GM23248 (cell line): Measurements from ENCODE around the gene CCNH. TPM values are rescaled to one million over a fixed set of nuclear protein-coding genes. Genes with fewer than 3 reads are reported as not detected.

ENCODE experiments used
- DNase-seq: peaks from one replicate; pipeline ENCODE4 v3.0.0-alpha.2; 2015
- H2AFZ ChIP-seq: fragments of 200-600 bp; sonication (generic); 2 replicates; pipeline ENCODE4 v1.6.1; 2016; ENCODE audit warnings: antibody characterized with exemption
- H3F3A ChIP-seq: fragments of 200-600 bp; sonication (generic); 2 replicates; pipeline ENCODE4 v1.6.1; 2016; ENCODE audit warnings: mild to moderate bottlenecking, antibody characterized with exemption, mixed run types; ENCODE audit not compliant: insufficient read depth
- H3K27ac ChIP-seq: fragments of 200-600 bp; sonication (generic); 2 replicates; pipeline ENCODE4 v1.5.1; 2016; ENCODE audit warnings: mild to moderate bottlenecking
- H3K27me3 ChIP-seq: fragments of 200-600 bp; sonication (generic); replicated peaks from 2 replicates; pipeline ENCODE4 v1.6.1; 2016; ENCODE audit warnings: mild to moderate bottlenecking; ENCODE audit not compliant: insufficient read depth
- H3K36me3 ChIP-seq: fragments of 200-600 bp; sonication (generic); 2 replicates; pipeline ENCODE4 v1.6.1; 2016; ENCODE audit warnings: low read depth, mild to moderate bottlenecking
- H3K4me1 ChIP-seq: fragments of 200-600 bp; sonication (generic); 2 replicates; pipeline ENCODE4 v1.6.1; 2016; ENCODE audit warnings: mild to moderate bottlenecking; ENCODE audit not compliant: insufficient read depth
- H3K4me2 ChIP-seq: fragments of 200-600 bp; sonication (generic); one replicate; pipeline ENCODE4 v1.6.1; 2016; ENCODE audit warnings: mild to moderate bottlenecking; ENCODE audit not compliant: unreplicated experiment
- H3K4me3 ChIP-seq: fragments of 200-600 bp; sonication (generic); 2 replicates; pipeline ENCODE4 v1.5.1; 2016; ENCODE audit warnings: mild to moderate bottlenecking
- H3K79me2 ChIP-seq: fragments of 200-600 bp; sonication (generic); 2 replicates; pipeline ENCODE4 v1.6.1; 2016; ENCODE audit warnings: mild to moderate bottlenecking; ENCODE audit not compliant: insufficient read depth
- H3K9ac ChIP-seq: fragments of 200-600 bp; sonication (generic); 2 replicates; pipeline ENCODE4 v1.6.1; 2016; ENCODE audit warnings: mild to moderate bottlenecking
- H3K9me2 ChIP-seq: fragments of 200-600 bp; sonication (generic); 2 replicates; pipeline ENCODE4 v1.6.1; 2016; ENCODE audit warnings: mixed run types, mild to moderate bottlenecking, moderate library complexity; ENCODE audit not compliant: insufficient read depth
- H3K9me3 ChIP-seq: fragments of 200-600 bp; sonication (generic); one replicate; pipeline ENCODE4 v1.6.1; 2017; ENCODE audit warnings: low read depth
- H4K20me1 ChIP-seq: fragments of 200-600 bp; sonication (generic); 2 replicates; pipeline ENCODE4 v1.6.0; 2016; ENCODE audit not compliant: insufficient read depth
- EZH2 ChIP-seq: fragments of 200-600 bp; sonication (generic); IDR thresholded peaks from 2 replicates; pipeline ENCODE4 v1.6.1; 2018; ENCODE audit warnings: antibody characterized with exemption, mild to moderate bottlenecking; ENCODE audit not compliant: insufficient read depth, poor library complexity, severe bottlenecking
- EZH2phosphoT487 ChIP-seq: fragments of 200-600 bp; sonication (generic); IDR thresholded peaks from 2 replicates; pipeline ENCODE4 v1.6.1; 2018; ENCODE audit warnings: antibody characterized with exemption, moderate library complexity, mild to moderate bottlenecking, low read depth; ENCODE audit not compliant: insufficient read depth
- WGBS, 2 experiments: methylation state at CpG; one replicate each; pipeline ENCODE4 v1.1.6; 2015 to 2017; ENCODE audit warnings: low lambda C conversion rate in 2 of 2, low coverage in 1 of 2; ENCODE audit errors: missing lambda C conversion rate in 2 of 2; 5-methylcytosine and 5-hydroxymethylcytosine counted together
- in situ Hi-C: fragments of 300-500 bp; cut with MboI; formaldehyde crosslinking; loops from 2 replicates; pipeline ENCODE4 v1.15.0; 2020
- polyA plus RNA-seq: library from polyadenylated mRNA; unstranded; fragments of >200 nt; fragmentation: Nextera tagmentation; extraction: Ambion mirVana; gene quantifications from 2 replicates; pipeline ENCODE4 v1.2.1, GENCODE V29; 2016
- total RNA-seq: library from RNA; depleted of rRNA; stranded (reverse); fragments of >200 nt; shearing (Covaris generic); gene quantifications from 2 replicates; pipeline ENCODE4 v1.2.3, GENCODE V29; 2014

Gene CCNH
- total and polyA plus RNA-seq, 2 experiments from 2014 or later = 60.2 to 69.7 TPM

- Histone ChIP-seq H3K9ac (no peak overlapping the region), H3K4me1 (peaks cover 41% of the 10 kb centered on the region), H4K20me1 (no peaks in the 10 kb centered on the region), H3F3A (peaks cover 89% of the 10 kb centered on the region), H3K27ac (no peak overlapping the region), H2AFZ (no peak overlapping the region), H3K4me2 (no peak overlapping the region), H3K4me3 (no peak overlapping the region), H3K36me3 (peaks cover 89% of the 10 kb centered on the region), H3K9me3 (no peaks in the 10 kb centered on the region), H3K27me3 (no peaks in the 10 kb centered on the region), H3K79me2 (peaks cover 51% of the 10 kb centered on the region), H3K9me2 (no peaks in the 10 kb centered on the region)
- in situ Hi-C loops = no loop called here
- 98 to 100% methylated on average over 2 of the region's 2 CpGs for WGBS, 2 experiments
- no peak for DNase-seq
- TF ChIP-seq EZH2phosphoT487 (no peak), EZH2 (no peak)
Observed at GRCh38 chr5:87388129-87388528, 24.6 kb downstream of the CCNH start.

- TF ChIP-seq EZH2phosphoT487 = no peak
- no peak for TF ChIP-seq EZH2
- in situ Hi-C loops = no loop called here
- H4K20me1 ChIP-seq = no peaks in the 10 kb centered on the region
- H3K4me2 ChIP-seq = no peak overlapping the region
- H3K9ac ChIP-seq = no peak overlapping the region
- no peaks in the 10 kb centered on the region for H3K9me2 ChIP-seq
- WGBS, 2 experiments = 70 to 81% methylated on average over 2 of the region's 2 CpGs
- H3K27me3 ChIP-seq = no peaks in the 10 kb centered on the region
- H3K4me3 ChIP-seq = no peak overlapping the region
- peaks cover 56% of the 10 kb centered on the region for H3K79me2 ChIP-seq
- peaks cover 89% of the 10 kb centered on the region for H3F3A ChIP-seq
- no peak overlapping the region for H3K27ac ChIP-seq
- no peak for DNase-seq
- H3K4me1 ChIP-seq = peaks cover 28% of the 10 kb centered on the region
- H3K36me3 ChIP-seq = peaks cover 90% of the 10 kb centered on the region
- H2AFZ ChIP-seq = no peak overlapping the region
- no peaks in the 10 kb centered on the region for H3K9me3 ChIP-seq
Observed at GRCh38 chr5:87385802-87386201, 26.9 kb downstream of the CCNH start.

- TF ChIP-seq EZH2phosphoT487 (no peak), EZH2 (no peak)
- Histone ChIP-seq H2AFZ (no peak overlapping the region), H3K9ac (no peak overlapping the region), H3K4me1 (peaks cover 18% of the 10 kb centered on the region), H3F3A (peaks cover 81% of the 10 kb centered on the region), H3K9me2 (no peaks in the 10 kb centered on the region), H3K79me2 (peaks cover 52% of the 10 kb centered on the region), H3K36me3 (peaks cover 93% of the 10 kb centered on the region), H4K20me1 (no peaks in the 10 kb centered on the region), H3K4me2 (no peak overlapping the region), H3K9me3 (no peaks in the 10 kb centered on the region), H3K27me3 (no peaks in the 10 kb centered on the region), H3K27ac (0 out of 2 replicates have a peak overlapping the region, but pooled peaks have one; percentile 1), H3K4me3 (no peak overlapping the region)
- 70 to 93% methylated on average over 1 of the region's 1 CpG for WGBS, 2 experiments
- in situ Hi-C loops = no loop called here
- DNase-seq = peak; percentile 24
Observed at GRCh38 chr5:87383216-87383615, 29.5 kb downstream of the CCNH start.

- 0 out of 2 replicates have a peak overlapping the region, but pooled peaks have one; percentile 1 for H3K27ac ChIP-seq
- 97 to 98% methylated on average over 1 of the region's 1 CpG for WGBS, 2 experiments
Observed at GRCh38 chr5:87382224-87382623, 30.5 kb downstream of the CCNH start.

GRCh38 chr5:87372705-87373104 is 40.0 kb downstream of the CCNH start:
- no peak for DNase-seq
- Histone ChIP-seq H3K9me2 (no peaks in the 10 kb centered on the region), H3K4me2 (no peak overlapping the region), H3K9ac (no peak overlapping the region), H3K27ac (no peak overlapping the region), H3K27me3 (no peaks in the 10 kb centered on the region), H2AFZ (no peak overlapping the region), H3K4me1 (no peaks in the 10 kb centered on the region), H3F3A (peaks cover 80% of the 10 kb centered on the region), H3K36me3 (peaks cover 78% of the 10 kb centered on the region), H3K79me2 (peaks cover 46% of the 10 kb centered on the region), H3K4me3 (no peak overlapping the region), H4K20me1 (no peaks in the 10 kb centered on the region), H3K9me3 (no peaks in the 10 kb centered on the region)
- WGBS, 2 experiments = 96 to 98% methylated on average over 2 of the region's 2 CpGs
- no peak for TF ChIP-seq EZH2
- no peak for TF ChIP-seq EZH2phosphoT487
- in situ Hi-C loops = no loop called here

More at GRCh38 chr5:87382224-87382623, 30.5 kb downstream of the CCNH start:
- no peak overlapping the region for H3K4me3 ChIP-seq
- H3K79me2 ChIP-seq = peaks cover 45% of the 10 kb centered on the region
- peaks cover 94% of the 10 kb centered on the region for H3K36me3 ChIP-seq
- DNase-seq = no peak
- no peak overlapping the region for H2AFZ ChIP-seq
- H3K27me3 ChIP-seq = no peaks in the 10 kb centered on the region
- TF ChIP-seq EZH2 = no peak
- no peak for TF ChIP-seq EZH2phosphoT487
- no peak overlapping the region for H3K9ac ChIP-seq
- H3K4me1 ChIP-seq = peaks cover 16% of the 10 kb centered on the region
- H3K9me2 ChIP-seq = no peaks in the 10 kb centered on the region
- no peak overlapping the region for H3K4me2 ChIP-seq
- H4K20me1 ChIP-seq = no peaks in the 10 kb centered on the region
- no peaks in the 10 kb centered on the region for H3K9me3 ChIP-seq
- peaks cover 79% of the 10 kb centered on the region for H3F3A ChIP-seq
- in situ Hi-C loops = no loop called here
